GM19193 (cell line): ENCODE results near the gene TCL1B.

Experiments used
- POLR2A ChIP-seq: IDR thresholded peaks from 4 replicates; pipeline ENCODE4 v1.6.1; 2011; ENCODE audit not compliant: insufficient read depth, insufficient read length; ENCODE audit errors: extremely low read depth

TCL1B gene

GRCh38 chr14:95663226-95663797 lies 22.9 kb upstream of the TCL1B start:
- peak; percentile 14 for TF ChIP-seq POLR2A

- no peak for TF ChIP-seq POLR2A
These were observed 22.2 kb upstream of the TCL1B start for GRCh38 chr14:95664066-95664465.

- no peak for TF ChIP-seq POLR2A
These were observed 21.7 kb upstream of the TCL1B start for GRCh38 chr14:95664546-95664945.

GRCh38 chr14:95665530-95665929 lies 20.7 kb upstream of the TCL1B start:
- TF ChIP-seq POLR2A = peak; percentile 15

- no peak for TF ChIP-seq POLR2A
These were observed 19.8 kb upstream of the TCL1B start for GRCh38 chr14:95666450-95666849.

DNA sequence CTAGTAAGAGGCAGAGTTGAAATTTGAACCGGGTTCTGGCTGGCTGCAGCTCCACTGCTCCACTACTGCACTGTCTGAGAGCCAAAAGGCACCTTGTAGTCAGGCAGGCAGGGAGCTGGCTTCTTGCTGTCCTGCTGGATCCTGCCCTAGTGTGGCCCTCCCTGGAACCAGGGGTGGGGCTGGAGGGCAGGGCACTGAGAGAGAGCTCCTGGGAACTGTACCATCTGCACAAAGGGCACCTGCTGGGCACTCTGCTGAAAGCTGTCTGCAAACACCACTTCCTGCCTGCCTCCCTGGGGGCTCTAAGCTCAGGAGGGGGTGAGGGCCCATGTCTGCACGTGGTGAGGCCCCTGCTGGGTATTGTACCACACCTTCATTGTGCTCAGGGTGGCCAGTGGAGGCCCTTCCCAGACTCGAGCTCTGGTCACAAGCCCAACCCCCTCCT lies 19.0 kb upstream of the TCL1B start:
- no peak for TF ChIP-seq POLR2A

- TF ChIP-seq POLR2A = no peak
These were observed 17.9 kb upstream of the TCL1B start for GRCh38 chr14:95668235-95668772.

DNA sequence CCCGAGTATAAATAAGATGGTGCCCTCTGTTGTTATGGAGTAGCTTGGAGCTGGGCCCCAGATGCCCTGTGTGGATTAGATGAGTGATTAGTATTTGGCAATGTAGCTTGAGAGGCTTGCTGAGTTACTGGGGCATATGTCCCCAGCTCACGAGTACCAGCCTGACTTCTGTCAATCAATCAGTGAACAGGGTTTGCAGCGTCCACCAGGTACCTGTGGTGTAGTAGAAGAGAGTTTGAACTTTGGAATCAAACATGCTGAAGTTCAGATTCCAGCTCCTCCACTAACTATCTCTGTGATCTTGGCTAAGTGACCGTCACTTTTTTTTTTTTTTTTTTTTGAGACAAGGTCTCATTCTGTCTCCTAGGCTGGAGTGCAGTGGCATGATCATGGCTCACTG lies 11.6 kb upstream of the TCL1B start:
- no peak for TF ChIP-seq POLR2A

- TF ChIP-seq POLR2A = no peak
These were observed 10.7 kb upstream of the TCL1B start for GRCh38 chr14:95675486-95675885.

GRCh38 chr14:95677179-95677835 lies 8.9 kb upstream of the TCL1B start:
- TF ChIP-seq POLR2A = no peak

DNA sequence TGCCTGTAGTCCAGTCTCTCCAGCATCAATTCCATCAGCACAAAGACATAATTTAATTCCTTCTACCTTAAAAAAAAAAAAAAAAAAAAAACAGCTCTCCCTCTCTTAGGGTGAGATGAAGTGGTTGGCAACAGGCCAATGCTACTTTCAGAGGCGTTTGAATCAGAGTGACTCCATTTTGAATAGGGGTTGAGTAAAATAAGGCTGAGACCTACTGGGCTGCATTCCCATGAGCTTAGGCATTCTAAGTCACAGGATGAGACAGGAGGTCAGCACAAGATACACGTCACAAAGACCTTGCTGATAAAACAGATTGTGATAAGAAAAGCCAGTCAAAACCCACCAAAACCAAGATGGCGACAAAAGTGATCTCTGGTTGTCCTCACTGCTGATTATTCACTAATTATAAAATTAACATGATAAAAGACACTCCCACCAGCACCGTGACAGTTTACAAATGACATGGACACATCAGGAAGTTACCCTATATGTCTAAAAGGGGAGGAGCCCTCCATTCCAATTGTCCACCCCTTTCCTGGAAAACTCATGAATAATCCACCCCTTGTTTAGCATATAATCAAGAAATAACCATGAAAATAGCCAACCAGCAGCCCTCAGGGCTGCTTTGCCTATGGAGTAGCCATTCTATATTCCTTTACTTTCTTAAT lies 6.9 kb upstream of the TCL1B start:
- no peak for TF ChIP-seq POLR2A

DNA sequence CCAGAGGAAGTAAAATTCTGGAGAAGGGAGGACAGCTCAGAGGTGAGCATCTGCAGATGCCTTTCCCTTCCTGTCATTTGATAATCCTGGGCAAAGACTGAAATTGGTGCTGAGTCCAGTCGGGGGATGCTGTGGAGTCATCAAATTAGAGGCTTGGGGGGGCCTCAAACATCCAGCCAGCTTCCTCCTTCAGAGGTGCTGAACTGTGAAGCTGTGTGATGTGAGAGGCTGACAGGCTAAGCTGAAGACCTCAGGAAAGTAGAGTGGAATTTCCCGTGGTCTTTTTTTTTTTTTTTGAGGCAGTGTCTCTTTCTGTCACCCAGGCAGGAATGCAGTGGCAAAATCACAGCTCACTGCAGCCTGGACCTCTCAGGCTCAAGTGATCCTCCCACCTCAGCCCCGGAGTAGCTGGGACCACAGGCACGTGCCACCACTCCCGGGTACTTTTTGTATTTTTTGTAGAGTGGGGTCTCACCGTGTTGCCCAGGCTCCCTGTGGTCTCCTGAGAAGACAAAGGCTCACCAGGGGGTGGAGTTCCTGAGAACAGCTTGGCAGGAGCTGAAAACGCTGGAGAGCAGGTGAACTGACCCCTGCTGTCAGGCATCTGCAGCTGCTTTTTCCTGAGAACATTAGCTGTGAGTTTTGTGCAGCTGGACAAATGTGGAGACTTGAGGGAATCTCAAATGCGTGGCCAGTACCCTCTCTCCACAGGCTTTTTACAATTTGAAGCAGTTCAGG lies 6.1 kb upstream of the TCL1B start:
- no peak for TF ChIP-seq POLR2A

- TF ChIP-seq POLR2A = no peak
These were observed 5.1 kb upstream of the TCL1B start for GRCh38 chr14:95681153-95681552.

- no peak for TF ChIP-seq POLR2A
These were observed 2.4 kb upstream of the TCL1B start for GRCh38 chr14:95683793-95684192.

DNA sequence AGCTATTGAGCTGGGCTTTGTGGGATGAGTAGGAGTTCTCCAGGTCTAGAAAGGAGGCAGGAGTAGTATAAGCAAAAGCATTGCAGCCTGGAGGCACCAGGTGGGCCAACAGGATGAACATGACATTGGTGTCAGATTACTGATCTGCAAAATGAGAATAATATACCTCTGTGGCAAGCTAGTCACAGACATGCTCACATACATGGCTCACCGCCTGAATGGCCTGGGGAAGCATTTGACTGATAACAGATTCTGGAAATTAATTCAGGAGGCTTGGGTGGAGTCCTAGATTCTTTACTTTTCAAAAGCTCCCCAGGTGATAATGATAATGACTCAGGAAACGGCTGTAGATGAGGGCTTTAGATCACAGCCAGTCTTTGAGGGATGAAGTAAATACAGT lies 709 bp downstream of the TCL1B start:
- no peak for TF ChIP-seq POLR2A
